Neuron (in vitro differentiated cells): ENCODE results near the gene SERPINI2.
"Not testable (repeated sequence)": the region's sequence is repeated elsewhere in the genome, so short reads cannot be mapped to it uniquely, and the experiment has no call there.

Experiments used
- H2AFZ ChIP-seq: one replicate; pipeline ENCODE4 v1.6.1; 2013; ENCODE audit warnings: low read depth, mild to moderate bottlenecking, inconsistent platforms, low read length, moderate library complexity
- H3K27me3 ChIP-seq: one replicate; pipeline ENCODE4 v1.6.1; 2013; ENCODE audit warnings: low read length; ENCODE audit not compliant: insufficient read depth
- H3K36me3 ChIP-seq: one replicate; pipeline ENCODE4 v1.6.1; 2013; ENCODE audit warnings: low read length; ENCODE audit not compliant: insufficient read depth
- H3K4me1 ChIP-seq: one replicate; pipeline ENCODE4 v1.6.1; 2013; ENCODE audit warnings: low read length; ENCODE audit not compliant: insufficient read depth
- H3K4me3 ChIP-seq: 2 replicates; pipeline ENCODE4 v1.5.1; 2013; ENCODE audit warnings: mild to moderate bottlenecking, low read length, moderate library complexity
- H3K9me3 ChIP-seq: one replicate; pipeline ENCODE4 v1.6.1; 2013; ENCODE audit warnings: low read length

Gene SERPINI2

DNA sequence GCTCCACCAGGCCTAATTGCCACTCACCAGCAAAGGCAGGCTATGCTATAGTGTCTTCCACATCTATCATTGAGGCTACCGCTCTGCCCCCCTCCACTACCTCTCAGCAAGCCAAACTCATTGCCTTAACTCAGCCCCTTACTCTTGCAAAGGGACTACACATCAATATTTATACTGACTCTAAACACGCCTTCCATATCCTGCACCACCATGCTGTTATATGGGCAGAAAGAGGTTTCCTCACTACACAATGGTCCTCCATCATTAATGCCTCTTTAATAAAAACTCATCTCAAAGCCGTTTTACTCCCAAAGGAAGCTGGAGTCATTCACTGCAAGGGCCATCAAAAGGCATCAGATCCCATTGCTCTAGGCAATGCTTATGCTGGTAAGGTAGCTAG, 46.9 kb downstream of the SERPINI2 start:
- H2AFZ ChIP-seq, H3K9me3 ChIP-seq, H3K27me3 ChIP-seq, H3K36me3 ChIP-seq, H3K4me3 ChIP-seq, H3K4me1 ChIP-seq: not testable (repeated sequence)

DNA sequence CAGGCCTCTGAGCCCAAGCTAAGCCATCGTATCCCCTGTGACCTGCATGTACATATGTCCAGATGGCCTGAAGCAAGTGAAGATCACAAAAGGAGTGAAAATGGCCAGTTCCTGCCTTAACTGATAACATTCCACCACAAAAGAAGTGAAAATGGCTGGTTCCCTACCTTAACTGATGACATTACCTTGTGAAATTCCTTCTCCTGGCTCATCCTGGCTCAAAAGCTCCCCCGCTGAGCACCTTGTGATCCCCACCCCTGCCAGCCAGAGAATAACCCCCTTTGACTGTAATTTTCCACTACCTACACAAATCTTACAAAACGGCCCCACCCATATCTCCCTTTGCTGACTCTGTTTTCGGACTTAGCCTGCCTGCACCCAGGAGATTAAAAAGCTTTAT, 51.4 kb downstream of the SERPINI2 start:
- not testable (repeated sequence) for H3K9me3 ChIP-seq, H3K4me1 ChIP-seq, H3K36me3 ChIP-seq, H3K27me3 ChIP-seq, H3K4me3 ChIP-seq, H2AFZ ChIP-seq

DNA sequence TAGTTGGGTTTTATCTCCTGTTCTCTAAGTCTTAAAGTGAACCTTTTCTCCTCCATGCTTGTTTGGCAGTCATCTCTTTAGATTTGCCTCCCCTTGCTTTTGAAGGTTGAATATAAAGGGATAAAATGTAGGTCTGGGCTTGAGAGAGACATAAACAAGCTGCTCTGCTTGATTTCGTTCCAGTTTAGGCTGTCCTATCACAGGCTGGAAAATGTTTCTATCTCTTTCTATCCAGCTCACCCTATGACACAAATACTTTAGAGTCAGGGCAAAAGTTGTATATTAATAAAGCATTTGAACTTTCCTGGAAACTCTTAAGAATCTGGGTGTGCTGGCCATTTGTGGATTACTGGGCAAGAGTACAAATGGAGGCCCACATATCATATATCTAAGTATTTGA, 64.2 kb downstream of the SERPINI2 start:
- no peaks in the 10 kb centered on the region for H3K36me3 ChIP-seq
- peaks cover 4% of the 10 kb centered on the region for H3K4me1 ChIP-seq
- H3K27me3 ChIP-seq: no peaks in the 10 kb centered on the region
- no peak overlapping the region for H3K4me3 ChIP-seq
- H2AFZ ChIP-seq: no peak overlapping the region
- no peaks in the 10 kb centered on the region for H3K9me3 ChIP-seq

DNA sequence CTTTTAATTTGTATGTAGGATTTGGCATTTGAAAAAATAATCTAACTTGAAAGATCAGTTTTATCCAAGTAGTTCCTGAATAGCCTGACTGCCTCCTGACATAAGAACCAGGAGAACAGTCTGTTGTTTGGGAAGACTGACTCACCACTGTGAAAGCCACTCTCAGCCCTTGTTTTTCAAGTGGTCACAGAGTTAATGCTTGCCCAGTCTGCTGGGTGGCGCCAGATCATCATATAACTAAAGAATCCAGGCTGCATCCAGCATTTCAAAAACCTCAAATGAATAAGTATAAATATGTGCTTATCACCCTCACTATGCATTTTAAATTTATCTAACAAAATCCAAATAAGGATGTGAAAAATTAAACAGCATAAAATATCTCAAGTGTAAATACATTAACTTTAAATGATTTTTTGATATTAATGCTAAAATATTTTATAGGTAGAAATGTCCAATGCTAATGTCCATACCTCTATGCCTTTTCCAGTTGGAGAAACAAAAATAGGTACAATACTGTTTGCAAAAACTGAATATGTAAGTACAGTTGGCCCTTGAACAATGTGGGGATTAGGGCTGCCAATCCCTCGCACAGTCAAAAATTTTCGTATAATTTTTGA, 66.9 kb downstream of the SERPINI2 start:
- no peaks in the 10 kb centered on the region for H3K9me3 ChIP-seq
- peaks cover 4% of the 10 kb centered on the region for H3K4me1 ChIP-seq
- H3K4me3 ChIP-seq: no peak overlapping the region
- H2AFZ ChIP-seq: no peak overlapping the region
- H3K27me3 ChIP-seq: no peaks in the 10 kb centered on the region
- no peaks in the 10 kb centered on the region for H3K36me3 ChIP-seq

DNA sequence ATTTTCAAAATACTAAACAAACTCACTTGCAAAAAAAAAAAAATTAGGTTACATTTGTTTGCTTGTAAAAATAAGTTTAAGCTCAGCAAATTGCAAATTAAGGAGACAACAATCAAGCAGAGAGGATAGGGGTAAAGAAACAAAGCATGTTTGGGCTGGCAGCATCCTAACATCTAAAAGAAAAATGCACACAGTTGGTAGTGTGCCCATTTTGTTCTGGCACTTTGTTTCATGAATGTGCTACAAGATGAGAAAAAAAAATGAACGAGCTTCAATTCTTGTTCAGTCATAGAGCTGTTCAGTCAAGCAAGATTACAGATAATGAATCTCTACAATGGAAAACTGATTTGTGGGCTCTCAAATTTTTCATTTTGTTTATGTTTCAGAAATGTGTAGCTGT, 76.0 kb downstream of the SERPINI2 start:
- Histone ChIP-seq H2AFZ (no peak overlapping the region), H3K9me3 (no peaks in the 10 kb centered on the region), H3K4me3 (no peak overlapping the region), H3K4me1 (no peaks in the 10 kb centered on the region), H3K27me3 (no peaks in the 10 kb centered on the region), H3K36me3 (no peaks in the 10 kb centered on the region)

DNA sequence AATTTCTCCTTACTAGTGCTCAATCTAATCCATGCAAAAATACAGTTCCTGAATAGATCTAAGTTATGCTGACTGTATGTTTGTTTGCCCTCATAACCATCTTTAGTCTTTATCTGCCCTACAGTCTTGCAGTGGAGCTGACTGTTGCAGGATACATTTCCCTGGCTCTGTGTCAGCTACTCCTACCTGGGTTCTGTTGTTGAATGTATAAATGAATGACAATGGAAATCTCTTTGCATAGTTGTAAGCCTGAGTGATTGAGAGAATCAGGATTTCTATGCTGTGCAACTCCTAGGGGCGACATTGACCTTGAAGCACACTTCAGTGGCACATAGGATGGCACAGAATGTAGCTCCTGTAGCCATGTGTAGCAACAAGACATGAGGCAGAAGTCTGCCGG, 77.8 kb downstream of the SERPINI2 start:
- H3K27me3 ChIP-seq: no peaks in the 10 kb centered on the region
- no peaks in the 10 kb centered on the region for H3K36me3 ChIP-seq
- H2AFZ ChIP-seq: no peak overlapping the region
- H3K4me1 ChIP-seq: no peaks in the 10 kb centered on the region
- no peak overlapping the region for H3K4me3 ChIP-seq
- no peaks in the 10 kb centered on the region for H3K9me3 ChIP-seq

DNA sequence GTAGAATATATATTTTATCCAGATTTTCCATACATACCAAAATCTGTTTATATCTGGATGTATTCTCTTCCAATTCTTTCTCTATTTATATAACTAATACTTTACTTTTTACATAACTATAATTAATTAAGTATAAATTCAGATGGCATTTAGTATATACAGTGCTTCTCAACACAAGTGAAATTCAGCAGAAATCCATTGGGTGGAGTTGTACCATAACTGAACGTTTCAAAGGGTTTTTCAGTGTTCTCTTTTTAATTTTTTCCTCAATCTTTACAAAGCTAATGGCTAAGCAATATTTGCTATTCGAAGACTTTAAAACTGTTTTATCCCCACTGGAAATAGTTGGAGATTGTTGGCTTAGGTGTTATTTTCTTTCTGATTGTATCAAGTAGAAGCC, 79.8 kb downstream of the SERPINI2 start:
- no peaks in the 10 kb centered on the region for H3K4me1 ChIP-seq
- no peaks in the 10 kb centered on the region for H3K27me3 ChIP-seq
- H2AFZ ChIP-seq: no peak overlapping the region
- no peak overlapping the region for H3K4me3 ChIP-seq
- no peaks in the 10 kb centered on the region for H3K36me3 ChIP-seq
- no peaks in the 10 kb centered on the region for H3K9me3 ChIP-seq
